ENCODE measurements around the gene KDM3A.

Gene KDM3A

GRCh38 chr2:86414996-86415395, 26.2 kb upstream of the KDM3A start:
- Mint-ChIP-seq H3K27ac (no peak overlapping the region), H3K9me3 (peaks cover 6 to 8% of the 10 kb centered on the region in 2 donors), H3K4me3 (no peak overlapping the region), H3K4me1 (peaks cover 6% of the 10 kb centered on the region), H3K27me3 (peaks cover 35% of the 10 kb centered on the region)
- no peak for ATAC-seq
- DNase-seq: no peak

- no peak for ATAC-seq
- Mint-ChIP-seq H3K4me1 (peaks cover 6% of the 10 kb centered on the region), H3K27me3 (peaks cover 35% of the 10 kb centered on the region), H3K4me3 (no peak overlapping the region), H3K27ac (no peak overlapping the region), H3K9me3 (peaks cover 0 to 6% of the 10 kb centered on the region in 2 donors)
- no peak for DNase-seq
These were observed 25.0 kb upstream of the KDM3A start for GRCh38 chr2:86416146-86416545.

DNA sequence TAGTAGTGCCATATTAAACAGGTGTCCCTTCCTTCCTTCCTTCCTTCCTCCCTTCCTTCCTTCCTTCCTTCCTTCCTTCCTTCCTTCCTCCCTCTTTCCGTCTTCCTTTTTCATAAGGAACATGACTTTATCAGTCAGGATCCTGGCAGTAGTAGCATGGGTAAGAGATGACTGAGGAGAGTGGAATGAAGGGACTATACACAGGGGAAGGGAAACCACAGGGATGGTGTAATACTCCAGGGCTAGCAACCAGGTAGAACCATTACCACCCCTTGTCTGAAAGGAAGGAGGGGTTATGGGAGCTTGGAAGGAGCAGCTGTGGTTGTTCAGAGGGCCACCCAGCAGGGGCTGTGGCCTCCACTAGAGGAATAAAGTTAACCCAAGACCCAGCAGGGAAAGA, 23.2 kb upstream of the KDM3A start:
- Mint-ChIP-seq H3K27ac (no peak overlapping the region), H3K27me3 (peaks cover 19% of the 10 kb centered on the region), H3K4me1 (peaks cover 6% of the 10 kb centered on the region), H3K4me3 (no peak overlapping the region), H3K9me3 (peaks cover 2 to 7% of the 10 kb centered on the region in 2 donors)
- ATAC-seq (no peak), DNase-seq (no peak)

GRCh38 chr2:86420913-86421312, 20.3 kb upstream of the KDM3A start:
- Mint-ChIP-seq H3K27ac (no peak overlapping the region), H3K27me3 (peaks cover 8% of the 10 kb centered on the region), H3K9me3 (peaks cover 0 to 7% of the 10 kb centered on the region in 2 donors), H3K4me1 (no peaks in the 10 kb centered on the region), H3K4me3 (no peak overlapping the region)
- DNase-seq (no peak), ATAC-seq (no peak)

DNA sequence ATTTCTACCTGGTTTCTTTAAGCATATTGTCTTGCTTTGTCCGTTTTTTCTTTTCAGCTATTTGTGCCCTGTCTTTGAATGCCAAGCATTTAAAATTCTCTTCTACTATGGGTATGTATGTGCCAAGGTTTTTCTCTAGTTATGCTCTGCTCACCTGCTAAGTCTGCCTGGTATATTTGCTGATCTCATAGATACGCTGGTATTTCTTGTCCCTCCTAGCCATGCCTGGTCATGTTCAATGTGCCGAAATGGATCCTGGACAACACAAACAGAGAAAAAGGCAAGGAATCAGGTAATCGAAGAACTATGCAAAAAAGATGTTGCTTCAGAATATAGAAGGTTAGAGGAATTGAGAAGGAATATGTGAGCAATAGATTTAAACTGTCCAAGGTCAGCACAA, 14.9 kb upstream of the KDM3A start:
- H3K4me1 Mint-ChIP-seq: no peaks in the 10 kb centered on the region
- ATAC-seq (no peak), DNase-seq (no peak)
- peaks cover 17 to 19% of the 10 kb centered on the region in 2 donors for H3K9me3 Mint-ChIP-seq
- no peak overlapping the region for H3K4me3 Mint-ChIP-seq
- no peak overlapping the region for H3K27ac Mint-ChIP-seq
- peaks cover 14% of the 10 kb centered on the region for H3K27me3 Mint-ChIP-seq

DNA sequence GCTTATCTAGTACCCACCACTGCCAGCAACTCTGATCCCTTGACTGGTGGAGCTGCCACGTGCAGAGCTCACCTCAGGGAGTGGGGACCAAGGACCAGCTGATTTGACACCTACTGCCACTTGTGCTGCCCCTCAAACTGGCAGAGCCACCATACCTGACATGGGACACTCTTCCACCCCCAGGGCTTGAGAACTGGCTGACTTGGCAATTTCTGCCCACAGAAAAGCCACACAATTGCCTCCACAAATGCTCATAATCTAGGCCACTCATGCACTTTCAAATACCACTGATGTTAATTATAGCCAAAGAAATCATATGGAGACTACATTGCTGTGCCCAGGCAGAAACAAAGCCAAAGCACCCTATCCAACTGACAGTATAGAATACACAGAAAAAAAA, 11.8 kb upstream of the KDM3A start:
- ATAC-seq: no peak
- Mint-ChIP-seq H3K27ac (no peak overlapping the region), H3K4me1 (no peaks in the 10 kb centered on the region), H3K9me3 (peaks cover 10 to 19% of the 10 kb centered on the region in 2 donors), H3K4me3 (no peak overlapping the region), H3K27me3 (peaks cover 12% of the 10 kb centered on the region)
- DNase-seq: no peak

- DNase-seq: no peak
- Mint-ChIP-seq H3K4me1 (no peaks in the 10 kb centered on the region), H3K27me3 (peaks cover 6% of the 10 kb centered on the region), H3K27ac (no peak overlapping the region), H3K9me3 (peaks cover 10 to 19% of the 10 kb centered on the region in 2 donors), H3K4me3 (no peak overlapping the region)
- no peak for ATAC-seq
These were observed 10.8 kb upstream of the KDM3A start for GRCh38 chr2:86430368-86430767.

DNA sequence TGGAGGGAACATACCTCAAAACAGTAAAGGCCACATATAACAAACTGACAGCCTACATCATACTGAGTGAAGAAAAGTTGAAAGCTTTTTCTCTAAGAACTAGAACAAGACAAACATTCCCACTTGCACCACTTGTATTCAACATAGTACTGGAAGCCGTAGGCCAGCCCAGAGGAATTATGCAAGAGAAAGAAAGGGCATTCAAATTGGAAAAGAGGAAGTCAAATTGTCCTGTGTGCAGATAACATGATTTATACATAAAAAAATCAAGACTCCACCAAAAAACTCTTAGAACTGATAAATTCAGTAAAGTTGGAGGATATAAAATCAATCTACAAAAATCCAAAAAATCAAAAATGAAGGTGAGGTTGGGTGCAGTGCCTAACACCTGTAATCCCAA, 8.0 kb upstream of the KDM3A start:
- H3K4me3 Mint-ChIP-seq: no peak overlapping the region
- no peak for DNase-seq
- no peaks in the 10 kb centered on the region for H3K27me3 Mint-ChIP-seq
- H3K9me3 Mint-ChIP-seq: peaks cover 14 to 34% of the 10 kb centered on the region in 2 donors
- H3K4me1 Mint-ChIP-seq: no peaks in the 10 kb centered on the region
- ATAC-seq: no peak
- no peak overlapping the region for H3K27ac Mint-ChIP-seq

DNA sequence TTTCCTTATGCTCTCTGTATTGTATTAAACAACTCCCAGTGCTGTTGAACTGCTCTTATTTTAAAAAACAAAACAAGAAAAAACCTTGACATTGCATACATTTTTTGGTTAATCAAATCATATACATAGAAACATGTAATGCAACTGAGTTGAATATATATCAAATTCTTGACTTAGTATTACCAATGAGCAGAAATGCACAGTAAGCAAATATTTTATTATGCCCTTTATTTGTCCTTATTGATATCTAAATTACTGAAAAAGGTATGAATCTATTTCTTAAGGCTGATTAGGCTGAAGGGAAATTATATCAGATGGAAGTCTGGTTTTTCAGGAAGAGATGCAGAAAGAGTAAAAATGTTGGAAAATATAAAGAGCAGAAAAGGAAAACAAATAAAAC, 6.9 kb upstream of the KDM3A start:
- H3K4me3 Mint-ChIP-seq: no peak overlapping the region
- no peaks in the 10 kb centered on the region for H3K27me3 Mint-ChIP-seq
- ATAC-seq (no peak), DNase-seq (no peak)
- no peaks in the 10 kb centered on the region for H3K4me1 Mint-ChIP-seq
- no peak overlapping the region for H3K27ac Mint-ChIP-seq
- peaks cover 11 to 29% of the 10 kb centered on the region in 2 donors for H3K9me3 Mint-ChIP-seq

DNA sequence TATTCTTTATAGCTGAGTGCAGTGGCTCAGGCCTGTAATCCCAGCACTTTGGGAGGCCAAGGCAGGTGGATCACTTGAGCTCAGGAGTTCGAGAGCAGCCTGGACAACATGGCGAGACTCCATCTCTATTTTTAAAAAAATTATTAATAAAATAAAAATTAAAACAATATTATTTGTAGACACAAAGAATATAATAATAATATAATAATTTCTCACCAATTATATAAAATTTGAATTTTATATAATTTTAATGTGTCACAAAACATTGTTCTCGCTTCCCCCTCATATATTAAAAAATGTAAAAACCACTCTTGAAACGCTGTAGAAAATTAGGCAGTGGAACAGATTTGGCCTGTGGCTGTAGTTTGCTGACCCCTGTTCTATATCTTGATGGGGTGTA, 5.6 kb upstream of the KDM3A start:
- DNase-seq (no peak), ATAC-seq (no peak)
- Mint-ChIP-seq H3K27ac (no peak overlapping the region), H3K4me3 (no peak overlapping the region), H3K27me3 (no peaks in the 10 kb centered on the region), H3K9me3 (peaks cover 18 to 25% of the 10 kb centered on the region in 2 donors), H3K4me1 (peaks cover 4% of the 10 kb centered on the region)

GRCh38 chr2:86436328-86436727, 4.8 kb upstream of the KDM3A start:
- no peaks in the 10 kb centered on the region for H3K27me3 Mint-ChIP-seq
- DNase-seq: no peak
- H3K4me3 Mint-ChIP-seq: no peak overlapping the region
- peaks cover 20 to 26% of the 10 kb centered on the region in 2 donors for H3K9me3 Mint-ChIP-seq
- no peak overlapping the region for H3K27ac Mint-ChIP-seq
- peaks cover 7% of the 10 kb centered on the region for H3K4me1 Mint-ChIP-seq
- ATAC-seq: no peak

DNA sequence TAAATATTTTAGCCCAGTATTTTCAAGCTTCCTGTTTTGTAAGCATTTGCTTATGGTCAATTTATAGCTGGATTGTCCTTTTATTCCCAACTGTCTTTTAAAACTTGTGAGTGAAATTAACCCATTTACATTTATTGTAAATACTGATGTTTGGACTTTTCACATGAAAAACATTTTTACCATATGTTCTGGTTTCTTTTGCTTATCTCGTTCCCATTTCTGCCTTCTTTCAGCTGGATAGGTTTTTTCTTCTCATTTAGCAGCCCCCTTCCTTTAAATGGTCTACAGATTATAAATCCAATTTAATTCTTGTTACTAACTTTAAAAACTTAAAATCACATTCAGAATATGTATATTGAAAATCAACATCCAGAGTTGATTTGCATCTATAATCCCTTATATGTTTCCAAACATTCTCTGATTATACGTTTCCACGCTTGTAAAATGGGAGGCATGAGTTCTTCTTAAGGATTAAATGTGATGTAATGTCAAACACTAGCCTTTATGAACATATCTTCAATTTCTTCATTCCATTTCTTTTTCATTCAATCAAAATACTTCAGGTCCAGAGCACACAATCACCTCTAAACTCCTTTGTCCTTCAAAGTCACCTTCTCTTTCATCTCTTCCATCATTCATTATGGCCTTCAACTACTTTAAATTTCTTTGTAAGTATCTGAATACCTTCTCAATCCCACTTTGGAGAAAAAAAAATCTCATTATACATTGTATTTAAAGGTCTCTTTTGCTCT, 1.1 kb upstream of the KDM3A start:
- ATAC-seq (no peak), DNase-seq (no peak)
- Mint-ChIP-seq H3K27ac (peak overlapping the region; percentile 100), H3K27me3 (no peaks in the 10 kb centered on the region), H3K9me3 (peaks cover 20 to 26% of the 10 kb centered on the region in 2 donors), H3K4me1 (peaks cover 37% of the 10 kb centered on the region), H3K4me3 (peak overlapping the region; percentile 93 to 94)

DNA sequence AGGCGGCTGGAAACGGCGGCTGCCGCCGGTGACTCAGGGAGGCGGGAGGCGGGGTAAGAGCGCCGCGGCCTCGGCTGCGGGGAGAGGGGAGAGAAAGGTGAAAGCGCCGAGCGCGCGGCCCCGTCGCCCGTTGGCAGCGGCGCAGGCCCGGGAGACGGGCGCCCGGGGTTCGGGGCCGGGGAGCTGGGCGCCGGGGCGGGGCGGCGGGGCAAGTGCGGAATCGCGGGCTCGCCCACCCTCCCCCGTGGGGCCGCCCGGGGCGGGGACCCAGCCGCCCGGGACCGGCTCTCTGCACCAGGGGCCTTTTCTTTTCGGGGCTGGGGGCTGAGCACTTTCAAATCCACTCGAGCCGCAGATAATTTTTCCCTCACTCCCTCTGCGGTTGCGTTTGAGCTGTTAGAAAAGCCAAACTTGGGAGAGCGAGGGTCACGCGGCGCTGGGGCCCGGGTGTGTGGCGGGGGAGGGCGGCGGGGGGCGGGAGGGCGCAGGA, 266 bp downstream of the KDM3A start:
- ATAC-seq (peak; percentile 0), DNase-seq (no peak)
- H3K27me3 Mint-ChIP-seq: no peaks in the 10 kb centered on the region
- peak overlapping the region; percentile 100 for H3K27ac Mint-ChIP-seq
- peaks cover 20 to 24% of the 10 kb centered on the region in 2 donors for H3K9me3 Mint-ChIP-seq
- H3K4me3 Mint-ChIP-seq: peak overlapping the region; percentile 93 to 96
- peaks cover 51% of the 10 kb centered on the region for H3K4me1 Mint-ChIP-seq

DNA sequence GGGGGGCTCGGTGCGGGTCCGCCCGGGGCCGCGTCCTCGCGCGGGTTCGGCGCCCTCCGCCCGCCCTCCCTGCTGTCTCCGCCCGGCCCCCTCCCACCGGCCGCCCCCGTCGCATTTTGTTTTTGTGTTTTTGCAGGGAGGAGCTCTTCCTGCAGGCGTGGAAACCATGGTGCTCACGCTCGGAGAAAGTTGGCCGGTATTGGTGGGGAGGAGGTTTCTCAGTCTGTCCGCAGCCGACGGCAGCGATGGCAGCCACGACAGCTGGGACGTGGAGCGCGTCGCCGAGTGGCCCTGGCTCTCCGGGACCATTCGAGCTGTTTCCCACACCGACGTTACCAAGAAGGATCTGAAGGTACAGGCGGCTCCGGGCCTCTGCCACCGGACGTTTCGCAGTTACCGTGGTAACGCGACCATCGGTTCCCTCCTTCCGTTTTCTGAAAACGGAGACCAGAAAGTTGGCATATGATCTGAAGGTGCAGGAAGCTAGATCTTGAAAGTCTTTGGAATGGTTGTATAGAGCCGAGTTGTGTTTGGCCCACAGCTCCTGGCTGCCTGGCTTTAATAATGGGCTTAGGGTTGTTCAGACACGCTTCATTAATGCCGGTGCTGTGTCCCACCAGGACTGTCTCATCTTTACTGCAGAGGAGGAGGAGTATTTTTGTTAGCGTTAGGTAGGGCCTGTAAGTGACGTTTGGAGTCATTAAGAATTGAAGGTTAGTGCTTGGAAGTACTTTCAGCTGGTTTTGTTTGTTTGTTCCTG, 891 bp downstream of the KDM3A start:
- Mint-ChIP-seq H3K9me3 (peaks cover 18 to 20% of the 10 kb centered on the region in 2 donors), H3K27me3 (no peaks in the 10 kb centered on the region), H3K4me3 (peak overlapping the region; percentile 95 to 96), H3K4me1 (peaks cover 53% of the 10 kb centered on the region), H3K27ac (peak overlapping the region; percentile 96 to 98)
- DNase-seq (peak; percentile 65 to 72), ATAC-seq (peak; percentile 11)

GRCh38 chr2:86442642-86443005, 1.5 kb downstream of the KDM3A start:
- H3K27ac Mint-ChIP-seq: peak overlapping the region; percentile 96 to 98
- H3K9me3 Mint-ChIP-seq: peaks cover 12 to 16% of the 10 kb centered on the region in 2 donors
- peaks cover 58% of the 10 kb centered on the region for H3K4me1 Mint-ChIP-seq
- ATAC-seq (peak; percentile 73), DNase-seq (peak; percentile 73 to 81)
- peak overlapping the region; percentile 95 to 96 for H3K4me3 Mint-ChIP-seq
- H3K27me3 Mint-ChIP-seq: no peaks in the 10 kb centered on the region

All from stimulated activated naive CD8-positive, alpha-beta T cell treated with anti-CD3 and anti-CD28 coated beads, Interleukin-15, amount 100 ng/mL, for 72 hours (primary cell).